GM13977 (cell line): ENCODE results near the gene LDB3.

ENCODE experiments used
- DNase-seq: peaks from one replicate; pipeline ENCODE4 v3.0.0; 2012; ENCODE audit warnings: low spot score
- in situ Hi-C: fragments of 300-500 bp; cut with MboI; formaldehyde crosslinking; loops from one replicate; pipeline ENCODE4 v1.12.0; 2022; ENCODE audit warnings: low sequenced_read_pairs, low pct_unique_long_range_greater_than_20kb, mixed read lengths, inconsistent platforms; ENCODE audit not compliant: unreplicated experiment
- TF ChIP-seq, protein P1 (sequence below): IDR thresholded peaks from 2 replicates; pipeline ENCODE4 v1.5.1; 2012; ENCODE audit warnings: mild to moderate bottlenecking, control low read depth; ENCODE audit not compliant: insufficient read depth; ENCODE audit errors: extremely low read depth, missing control alignments

The LDB3 gene

DNA sequence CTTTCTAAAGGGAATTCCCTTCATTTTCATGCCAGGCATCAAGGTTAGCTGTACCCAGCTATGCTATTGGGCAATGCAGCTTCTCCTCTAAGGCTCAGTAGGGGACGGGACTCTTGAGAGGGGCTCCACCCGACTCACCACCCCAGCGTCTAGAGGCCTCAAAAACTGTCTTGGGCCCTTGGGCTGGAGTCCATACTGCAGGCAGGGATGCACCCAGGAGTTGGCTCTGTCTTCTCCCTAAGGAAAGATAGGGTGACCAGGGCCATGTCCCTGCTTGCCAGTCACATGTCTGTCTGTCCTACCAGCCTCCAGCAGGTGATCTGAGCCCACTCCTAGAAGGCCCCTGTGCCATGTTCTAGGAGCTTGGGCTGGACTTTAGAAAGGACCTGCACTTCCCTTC lies 12.7 kb upstream of the LDB3 start:
- DNase-seq, result no peak
- in situ Hi-C loops, result no loop called here
- TF ChIP-seq, protein P1, sequence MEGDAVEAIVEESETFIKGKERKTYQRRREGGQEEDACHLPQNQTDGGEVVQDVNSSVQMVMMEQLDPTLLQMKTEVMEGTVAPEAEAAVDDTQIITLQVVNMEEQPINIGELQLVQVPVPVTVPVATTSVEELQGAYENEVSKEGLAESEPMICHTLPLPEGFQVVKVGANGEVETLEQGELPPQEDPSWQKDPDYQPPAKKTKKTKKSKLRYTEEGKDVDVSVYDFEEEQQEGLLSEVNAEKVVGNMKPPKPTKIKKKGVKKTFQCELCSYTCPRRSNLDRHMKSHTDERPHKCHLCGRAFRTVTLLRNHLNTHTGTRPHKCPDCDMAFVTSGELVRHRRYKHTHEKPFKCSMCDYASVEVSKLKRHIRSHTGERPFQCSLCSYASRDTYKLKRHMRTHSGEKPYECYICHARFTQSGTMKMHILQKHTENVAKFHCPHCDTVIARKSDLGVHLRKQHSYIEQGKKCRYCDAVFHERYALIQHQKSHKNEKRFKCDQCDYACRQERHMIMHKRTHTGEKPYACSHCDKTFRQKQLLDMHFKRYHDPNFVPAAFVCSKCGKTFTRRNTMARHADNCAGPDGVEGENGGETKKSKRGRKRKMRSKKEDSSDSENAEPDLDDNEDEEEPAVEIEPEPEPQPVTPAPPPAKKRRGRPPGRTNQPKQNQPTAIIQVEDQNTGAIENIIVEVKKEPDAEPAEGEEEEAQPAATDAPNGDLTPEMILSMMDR, result no peak

DNA sequence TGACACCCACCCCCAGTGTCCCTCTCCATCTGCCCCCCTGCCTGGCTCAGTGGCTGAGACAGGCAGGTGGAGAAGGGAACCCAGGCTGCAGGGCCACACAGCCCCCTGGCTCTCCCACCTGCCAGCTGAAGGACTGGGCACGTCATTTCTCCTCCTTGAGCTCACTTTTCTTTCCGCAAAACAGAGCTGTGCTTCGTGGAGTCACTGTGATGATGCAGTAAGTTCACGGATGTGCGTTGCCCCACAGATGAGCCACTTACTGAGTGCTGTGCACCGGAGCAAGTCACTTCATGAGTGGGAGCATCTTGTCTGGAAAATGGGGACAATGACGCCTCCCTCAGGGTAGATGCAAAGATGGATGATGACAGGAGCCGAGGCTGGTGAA lies 11.3 kb upstream of the LDB3 start:
- DNase-seq, result no peak
- TF ChIP-seq, protein P1, result no peak
- in situ Hi-C loops, result no loop called here

DNA sequence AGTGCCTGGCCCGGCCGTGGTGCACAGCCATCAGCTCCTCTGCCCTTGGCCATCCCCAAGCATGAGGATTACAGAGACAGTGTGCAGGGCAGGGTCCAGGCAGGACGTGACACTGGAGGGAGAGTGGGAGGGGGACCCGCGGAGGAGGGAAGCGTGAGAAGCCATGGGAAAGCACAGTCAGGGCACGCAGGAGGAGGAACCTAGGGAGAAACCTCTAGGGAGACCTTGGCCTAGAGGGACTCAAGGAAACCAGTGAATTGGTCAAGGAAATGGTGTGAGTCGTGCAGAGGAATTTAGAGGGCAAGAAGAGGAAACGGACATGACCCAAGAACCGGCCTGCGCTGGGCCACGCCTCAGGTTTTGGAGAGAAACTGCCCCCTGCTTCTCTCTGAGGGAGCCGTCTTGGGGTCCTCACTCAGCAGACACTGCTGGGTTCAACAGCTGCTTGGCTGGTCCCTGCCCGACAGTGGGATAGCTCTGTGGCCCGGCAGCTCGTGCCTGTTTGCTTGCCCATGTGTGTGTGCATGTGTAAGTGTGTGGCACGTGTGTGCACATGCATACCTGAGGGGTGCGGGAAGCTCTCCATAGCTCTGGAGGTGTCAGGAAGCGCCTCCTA lies 10.8 kb upstream of the LDB3 start:
- DNase-seq, result no peak
- in situ Hi-C loops, result no loop called here
- TF ChIP-seq, protein P1, result no peak

DNA sequence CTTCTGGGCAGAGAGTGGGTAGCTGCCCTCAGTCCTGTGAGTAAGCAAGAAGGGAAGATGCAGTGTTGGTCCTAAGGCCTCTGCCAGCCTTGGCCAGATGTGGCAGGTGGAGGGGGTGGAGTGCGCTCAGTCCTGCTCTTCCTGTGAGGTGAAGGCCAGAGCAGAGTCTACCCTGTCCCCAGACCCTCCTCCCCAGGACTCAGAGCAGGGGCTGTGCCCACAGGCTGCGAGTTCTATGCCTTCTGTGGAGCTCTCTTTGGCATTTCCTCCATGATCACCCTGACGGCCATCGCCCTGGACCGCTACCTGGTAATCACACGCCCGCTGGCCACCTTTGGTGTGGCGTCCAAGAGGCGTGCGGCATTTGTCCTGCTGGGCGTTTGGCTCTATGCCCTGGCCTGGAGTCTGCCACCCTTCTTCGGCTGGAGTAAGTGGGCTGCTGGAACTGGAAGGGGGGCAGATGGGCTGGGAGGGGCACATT lies 10.0 kb upstream of the LDB3 start:
- in situ Hi-C loops, result no loop called here
- no peak for DNase-seq
- TF ChIP-seq, protein P1, result no peak

DNA sequence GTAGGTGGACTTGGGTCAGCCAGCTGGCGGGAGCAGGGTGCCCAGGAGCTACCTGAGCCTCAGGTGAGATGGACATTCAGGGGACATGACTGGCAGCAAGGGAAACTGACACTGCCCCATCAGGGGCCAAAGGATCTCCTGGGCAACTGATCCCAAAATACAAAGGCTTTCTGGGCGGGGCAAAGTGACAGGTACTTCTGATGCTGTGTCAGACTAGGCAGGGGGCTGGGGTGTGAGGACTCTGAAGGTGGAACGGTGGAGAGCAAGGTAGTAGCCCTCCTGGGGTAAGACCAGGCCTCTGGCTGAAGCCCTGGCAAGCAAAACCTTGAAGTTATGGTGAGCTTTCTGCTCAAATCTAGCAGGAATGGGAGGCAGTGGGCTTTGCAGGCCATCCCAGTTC lies 9.6 kb upstream of the LDB3 start:
- in situ Hi-C loops, result no loop called here
- TF ChIP-seq, protein P1, result no peak
- no peak for DNase-seq

DNA sequence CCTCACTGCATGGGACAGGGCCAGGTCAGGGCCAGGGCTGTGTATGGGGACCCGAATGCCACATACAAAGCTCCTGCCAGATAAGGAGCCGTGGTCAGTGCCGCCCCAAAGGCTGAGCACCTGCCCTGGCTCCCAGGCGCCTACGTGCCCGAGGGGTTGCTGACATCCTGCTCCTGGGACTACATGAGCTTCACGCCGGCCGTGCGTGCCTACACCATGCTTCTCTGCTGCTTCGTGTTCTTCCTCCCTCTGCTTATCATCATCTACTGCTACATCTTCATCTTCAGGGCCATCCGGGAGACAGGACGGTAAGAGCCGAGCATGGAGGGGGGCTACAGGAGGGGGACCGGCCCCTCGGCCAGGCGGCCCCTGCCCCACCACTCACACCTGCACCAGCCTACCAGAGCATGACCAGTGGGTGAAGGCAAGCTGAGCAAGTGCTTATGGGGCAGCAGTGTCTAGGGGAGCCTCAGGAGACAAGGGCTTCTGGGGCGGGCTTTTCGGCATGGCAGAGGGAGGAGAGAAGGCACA lies 9.1 kb upstream of the LDB3 start:
- DNase-seq, result no peak
- TF ChIP-seq, protein P1, result no peak
- in situ Hi-C loops, result no loop called here
